A673 (cell line): ENCODE results near the gene CYP4Z1. TPM values are rescaled to one million over a fixed set of nuclear protein-coding genes. Genes with fewer than 3 reads are reported as not detected.

ENCODE experiments used
- BruUV-seq: library from RNA; stranded (reverse); fragments of 400-500 nt; replicated peaks from 2 replicates; lab custom pipeline; 2021; lab: Mats Ljungman, UMichigan
- CTCF ChIA-PET: fragments of 300-600 bp; sonication (Branson Sonifier 250); formaldehyde crosslinking; loops from one replicate; lab custom pipeline; 2022; ENCODE audit warnings: antibody characterized with exemption; lab: Charles Lee
- POLR2A ChIA-PET: fragments of 300-600 bp; sonication (Branson Sonifier 250); formaldehyde crosslinking; loops from one replicate; lab custom pipeline; 2022; ENCODE audit warnings: antibody characterized with exemption; ENCODE audit not compliant: low non-redundant PET; lab: Charles Lee
- DNase-seq: peaks from one replicate; pipeline ENCODE4 v3.0.0-alpha.2; 2015; ENCODE audit warnings: low spot score
- H3K27ac ChIP-seq: fragments of 200-600 bp; sonication (generic); 2 replicates; pipeline ENCODE4 v1.5.1; 2016; ENCODE audit warnings: mixed run types, low read depth, mild to moderate bottlenecking, mixed read lengths, antibody characterized with exemption, low read length; ENCODE audit not compliant: poor library complexity, severe bottlenecking
- H3K27me3 ChIP-seq: fragments of 200-600 bp; sonication (generic); replicated peaks from 2 replicates; pipeline ENCODE4 v1.6.1; 2017; ENCODE audit warnings: mixed run types, low read depth, mild to moderate bottlenecking, mixed read lengths, antibody characterized with exemption, low read length; ENCODE audit not compliant: insufficient read depth, poor library complexity
- H3K36me3 ChIP-seq: fragments of 200-600 bp; sonication (generic); 2 replicates; pipeline ENCODE4 v1.6.1; 2016; ENCODE audit warnings: mixed run types, mild to moderate bottlenecking, mixed read lengths, antibody characterized with exemption, low read length; ENCODE audit not compliant: insufficient read depth, poor library complexity, severe bottlenecking
- H3K4me1 ChIP-seq: fragments of 200-600 bp; sonication (generic); 2 replicates; pipeline ENCODE4 v1.6.1; 2017; ENCODE audit warnings: mixed run types, mild to moderate bottlenecking, mixed read lengths, antibody characterized with exemption, low read length; ENCODE audit not compliant: insufficient read depth, poor library complexity, severe bottlenecking
- H3K4me3 ChIP-seq: fragments of 200-600 bp; sonication (generic); 2 replicates; pipeline ENCODE4 v1.5.1; 2016; ENCODE audit warnings: low read depth, mixed run types, mild to moderate bottlenecking, mixed read lengths, low read length; ENCODE audit not compliant: poor library complexity, severe bottlenecking
- H3K9me3 ChIP-seq: fragments of 200-600 bp; sonication (generic); 2 replicates; pipeline ENCODE4 v1.6.1; 2016; ENCODE audit warnings: mixed run types, low read depth, mild to moderate bottlenecking, mixed read lengths, antibody characterized with exemption, low read length; ENCODE audit not compliant: poor library complexity, severe bottlenecking
- CTCF ChIP-seq: fragments of 300-800, 200-600 bp; sonication (generic); conservative IDR thresholded peaks from 2 replicates; pipeline ENCODE4 v1.5.1; 2017; ENCODE audit warnings: low read depth, mild to moderate bottlenecking, antibody characterized with exemption, low read length, moderate library complexity, mixed read lengths
- EZH2 ChIP-seq: fragments of 200-600 bp; sonication (generic); IDR thresholded peaks from 2 replicates; pipeline ENCODE4 v1.6.1; 2017; ENCODE audit warnings: borderline replicate concordance, low read depth, mild to moderate bottlenecking, mixed read lengths, antibody characterized with exemption, low read length; ENCODE audit not compliant: poor library complexity, severe bottlenecking
- intact Hi-C: fragments of 100-400 bp; cut with micrococcal nuclease; formaldehyde crosslinking; loops from one replicate; pipeline ENCODE4 v1.10.0; 2022; ENCODE audit not compliant: unreplicated experiment
- total RNA-seq: library from RNA; stranded (reverse); gene quantifications from 2 replicates; pipeline ENCODE4 v1.2.3, GENCODE V29; 2021

The CYP4Z1 gene
- total RNA-seq, 1 experiment from 2014 or later, result not detected

GRCh38 chr1:47160716-47161115 lies 93.7 kb downstream of the CYP4Z1 start:
- H3K4me1 ChIP-seq, result no peaks in the 10 kb centered on the region
- TF ChIP-seq EZH2 (no peak), CTCF (no peak)
- BruUV-seq, result no TSS peak
- intact Hi-C loops, result no loop called here
- ChIA-PET POLR2A (no interaction called here), CTCF (no interaction called here)
- peaks cover 15% of the 10 kb centered on the region for H3K27me3 ChIP-seq
- no peak for DNase-seq
- no peaks in the 10 kb centered on the region for H3K9me3 ChIP-seq
- H3K36me3 ChIP-seq, result no peaks in the 10 kb centered on the region
- H3K4me3 ChIP-seq, result no peak overlapping the region
- no peak overlapping the region for H3K27ac ChIP-seq

GRCh38 chr1:47161298-47162040 lies 94.4 kb downstream of the CYP4Z1 start:
- H3K36me3 ChIP-seq, result no peaks in the 10 kb centered on the region
- CTCF ChIA-PET, result no interaction called here
- no TSS peak for BruUV-seq
- no peak overlapping the region for H3K27ac ChIP-seq
- DNase-seq, result no peak
- H3K4me3 ChIP-seq, result no peak overlapping the region
- no peak for TF ChIP-seq EZH2
- no peak for TF ChIP-seq CTCF
- H3K4me1 ChIP-seq, result no peaks in the 10 kb centered on the region
- peaks cover 15% of the 10 kb centered on the region for H3K27me3 ChIP-seq
- intact Hi-C loops, result no loop called here
- POLR2A ChIA-PET, result no interaction called here
- H3K9me3 ChIP-seq, result no peaks in the 10 kb centered on the region

- TF ChIP-seq CTCF (no peak), EZH2 (no peak)
- intact Hi-C loops, result no loop called here
- no peaks in the 10 kb centered on the region for H3K9me3 ChIP-seq
- H3K27me3 ChIP-seq, result peaks cover 15% of the 10 kb centered on the region
- DNase-seq, result no peak
- ChIA-PET POLR2A (no interaction called here), CTCF (no interaction called here)
- H3K4me1 ChIP-seq, result no peaks in the 10 kb centered on the region
- no peak overlapping the region for H3K27ac ChIP-seq
- no TSS peak for BruUV-seq
- H3K36me3 ChIP-seq, result no peaks in the 10 kb centered on the region
- no peak overlapping the region for H3K4me3 ChIP-seq
Measured at GRCh38 chr1:47164552-47164951, 97.5 kb downstream of the CYP4Z1 start.

Other genes starting within 250 kb of the CYP4Z1 start
- gene CYP4A11, start 125.8 kb upstream of the CYP4Z1 start, total RNA-seq, result not detected in 2 replicates
- gene CYP4X1, start 43.6 kb upstream of the CYP4Z1 start, total RNA-seq, result not detected in 2 replicates
- not detected in 2 replicates for gene CYP4A22, start 70.2 kb downstream of the CYP4Z1 start, total RNA-seq
- gene PDZK1IP1, start 122.8 kb downstream of the CYP4Z1 start, total RNA-seq, result not detected in 2 replicates
- 0.11 TPM in 2 replicates for gene TAL1, start 165.0 kb downstream of the CYP4Z1 start, total RNA-seq
- gene STIL, start 246.9 kb downstream of the CYP4Z1 start, total RNA-seq, result 39.3 and 43.4 TPM in 2 replicates